Left lung (tissue), 10 donors: ENCODE measurements around the gene USP44. TPM values are rescaled to one million over a fixed set of nuclear protein-coding genes. Genes with fewer than 3 reads are reported as not detected.

ENCODE experiments used
- ATAC-seq: fragments of 200-7000 bp; cut with Tn5 transposase; one replicate; pipeline ENCODE4 v1.9.1; 2020; ENCODE audit warnings: moderate library complexity
- DNase-seq, 4 donors: peaks; one replicate each; pipeline ENCODE4 v3.0.0-alpha.2; 2013 to 2020
- H3K27ac ChIP-seq, 2 donors: fragments of 200-600 bp; sonication (generic) in 1 of 2; one replicate each; pipeline versions ENCODE4 v1.5.0 to v1.8.0; 2020 to 2021
- H3K27me3 ChIP-seq, 2 donors: fragments of 200-600 bp; sonication (generic) in 1 of 2; one replicate each; pipeline versions ENCODE4 v1.5.0 to v1.8.0; 2020 to 2021
- H3K36me3 ChIP-seq, 2 donors: fragments of 200-600 bp; sonication (generic) in 1 of 2; one replicate each; pipeline versions ENCODE4 v1.5.0 to v1.8.0; 2020 to 2021
- H3K4me1 ChIP-seq, 2 donors: fragments of 200-600 bp; one replicate each; pipeline ENCODE4 v1.8.0; 2021
- H3K4me3 ChIP-seq, 2 donors: fragments of 200-600 bp; sonication (generic) in 1 of 2; one replicate each; pipeline versions ENCODE4 v1.5.0 to v1.8.0; 2020 to 2021; ENCODE audit warnings: mild to moderate bottlenecking in 1 of 2
- H3K9me3 ChIP-seq, 2 donors: fragments of 200-600 bp; sonication (generic) in 1 of 2; one replicate each; pipeline versions ENCODE4 v1.5.0 to v1.8.0; 2020 to 2021
- CTCF ChIP-seq, 2 donors: fragments of 200-600 bp; sonication (generic) in 1 of 2; IDR thresholded peaks; one replicate each; pipeline versions ENCODE4 v1.5.0 to v1.8.0; 2021; ENCODE audit warnings: antibody characterized with exemption in 2 of 2
- intact Hi-C, 2 donors: fragments of 100-400 bp; cut with DNase I; formaldehyde crosslinking; loops; one replicate each; pipeline versions ENCODE4 v1.11.2 to v1.14.2; 2022
- polyA plus RNA-seq, 6 donors: library from polyadenylated mRNA; unstranded; fragments of 120-200 nt; gene quantifications; one replicate each; pipeline ENCODE4 v1.2.1, GENCODE V29; 2013; ENCODE audit not compliant: insufficient read length in 6 of 6
- total RNA-seq, 2 donors: library from RNA; stranded (reverse); fragmentation: NEBNext Ultra II Directional; extraction: Animal tissue kit (Norgen Biotek cat#: 25700); gene quantifications; one replicate each; pipeline ENCODE4 v1.2.1, GENCODE V29; 2021
- donor health status: DM: no; HTN: yes; CAD: no.
- donor health status: DM: no; HTN: no; CAD: no.

USP44 gene
- total and polyA plus RNA-seq, 8 donors: 3.4 to 13.4 (median 4.0) TPM

GRCh38 chr12:95591731-95592130, 40.5 kb upstream of the USP44 start:
- intact Hi-C loops: no loop called here
- H3K27ac ChIP-seq: no peak overlapping the region
- ATAC-seq: peak; percentile 62
- no peaks in the 10 kb centered on the region for H3K9me3 ChIP-seq
- H3K36me3 ChIP-seq: no peaks in the 10 kb centered on the region
- H3K27me3 ChIP-seq: no peaks in the 10 kb centered on the region
- DNase-seq: no peak
- no peaks in the 10 kb centered on the region for H3K4me1 ChIP-seq
- no peak for TF ChIP-seq CTCF (IDR thresholded peaks at IDR 0.05)
- no peak overlapping the region for H3K4me3 ChIP-seq

GRCh38 chr12:95590775-95591174, 39.5 kb upstream of the USP44 start:
- H3K4me3 ChIP-seq: no peak overlapping the region
- H3K27ac ChIP-seq: no peak overlapping the region
- no peak for TF ChIP-seq CTCF (IDR thresholded peaks at IDR 0.05)
- intact Hi-C loops: no loop called here
- H3K36me3 ChIP-seq: no peaks in the 10 kb centered on the region
- no peaks in the 10 kb centered on the region for H3K4me1 ChIP-seq
- H3K9me3 ChIP-seq: no peaks in the 10 kb centered on the region
- no peaks in the 10 kb centered on the region for H3K27me3 ChIP-seq
- DNase-seq (no peak), ATAC-seq (no peak)

- H3K27ac ChIP-seq: no peak overlapping the region
- no peak for DNase-seq
- intact Hi-C loops: loop anchor here in 1 of 2 donors (2.0 kb wide), 1 partner anchor 231 kb away; no protein-coding TSS in a partner anchor
- H3K9me3 ChIP-seq: no peaks in the 10 kb centered on the region
- no peaks in the 10 kb centered on the region for H3K36me3 ChIP-seq
- H3K27me3 ChIP-seq: no peaks in the 10 kb centered on the region
- H3K4me3 ChIP-seq: no peak overlapping the region
- no peak for TF ChIP-seq CTCF (IDR thresholded peaks at IDR 0.05)
- H3K4me1 ChIP-seq: no peaks in the 10 kb centered on the region
- no peak for ATAC-seq
Observed at GRCh38 chr12:95583933-95584332, 32.7 kb upstream of the USP44 start.

- intact Hi-C loops: no loop called here
- ATAC-seq (peak; percentile 78), DNase-seq (peak in 2 of 4 donors; percentile 23 to 50)
Observed at GRCh38 chr12:95582230-95583058, 31.2 kb upstream of the USP44 start.

More at GRCh38 chr12:95582230-95583058, 31.2 kb upstream of the USP44 start:
- Histone ChIP-seq H3K36me3 (no peaks in the 10 kb centered on the region), H3K4me1 (no peaks in the 10 kb centered on the region), H3K9me3 (no peaks in the 10 kb centered on the region), H3K27me3 (no peaks in the 10 kb centered on the region), H3K27ac (no peak overlapping the region), H3K4me3 (no peak overlapping the region)
- TF ChIP-seq CTCF (IDR thresholded peaks at IDR 0.05): peak in 1 of 2 donors; percentile 31
